ENCODE measurements around the gene TBC1D22B.
A peak's percentile ranks its signal among the peaks of the same experiment; 100 is the strongest.

The TBC1D22B gene

GRCh38 chr6:37239950-37240713 is 17.4 kb upstream of the TBC1D22B start:
- DNase-seq: peak; percentile 76 to 79

DNA sequence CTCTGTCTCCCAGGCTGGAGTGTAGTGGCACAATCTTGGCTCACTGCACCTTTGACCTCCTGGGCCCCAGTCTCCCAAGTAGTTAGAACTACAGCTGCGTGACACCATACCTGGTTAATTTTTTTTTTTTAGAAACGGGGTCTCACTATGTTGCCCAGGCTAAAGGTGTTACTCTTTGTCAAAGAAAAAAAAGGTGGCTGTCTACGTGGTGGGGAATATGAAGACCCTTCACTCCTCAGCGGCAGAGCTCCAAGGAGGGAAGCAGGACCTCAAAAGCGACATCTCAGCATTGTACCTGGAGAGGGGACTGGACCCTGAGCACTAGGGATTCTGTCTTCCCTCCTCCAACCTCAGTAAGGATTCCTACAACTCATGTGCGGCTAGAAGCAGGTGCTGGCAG is 16.4 kb upstream of the TBC1D22B start:
- DNase-seq: no peak

DNA sequence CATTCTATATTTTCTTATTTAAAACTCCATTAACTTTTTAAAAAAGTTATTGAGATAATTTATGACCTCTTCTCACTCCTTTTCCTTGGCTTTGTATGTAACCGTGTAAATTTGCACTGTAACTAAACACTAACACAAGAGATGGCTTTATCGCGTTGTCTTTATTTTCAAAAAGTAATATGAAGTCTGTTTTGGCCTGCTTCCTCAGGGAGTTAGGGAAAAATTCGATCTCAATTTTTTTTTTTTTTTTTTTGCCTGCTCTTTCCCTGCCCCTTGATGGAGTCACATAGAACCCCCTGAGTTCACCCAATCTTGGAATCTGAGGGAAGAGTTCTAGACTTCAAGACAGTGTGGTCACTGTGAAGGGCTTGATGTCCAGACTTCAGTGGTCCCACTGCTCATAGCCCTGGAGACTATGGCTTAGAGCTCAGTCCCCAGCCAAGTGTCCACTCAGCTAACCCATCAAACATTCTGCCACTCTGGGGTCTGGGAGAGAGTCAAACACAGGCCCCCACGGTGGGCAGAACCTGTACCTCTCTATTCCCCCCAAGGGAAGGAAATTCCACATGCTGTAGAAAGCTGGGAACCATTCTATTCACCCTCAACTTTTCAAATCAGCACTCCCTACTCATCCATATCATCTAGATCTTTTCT is 15.7 kb upstream of the TBC1D22B start:
- no peak for DNase-seq

DNA sequence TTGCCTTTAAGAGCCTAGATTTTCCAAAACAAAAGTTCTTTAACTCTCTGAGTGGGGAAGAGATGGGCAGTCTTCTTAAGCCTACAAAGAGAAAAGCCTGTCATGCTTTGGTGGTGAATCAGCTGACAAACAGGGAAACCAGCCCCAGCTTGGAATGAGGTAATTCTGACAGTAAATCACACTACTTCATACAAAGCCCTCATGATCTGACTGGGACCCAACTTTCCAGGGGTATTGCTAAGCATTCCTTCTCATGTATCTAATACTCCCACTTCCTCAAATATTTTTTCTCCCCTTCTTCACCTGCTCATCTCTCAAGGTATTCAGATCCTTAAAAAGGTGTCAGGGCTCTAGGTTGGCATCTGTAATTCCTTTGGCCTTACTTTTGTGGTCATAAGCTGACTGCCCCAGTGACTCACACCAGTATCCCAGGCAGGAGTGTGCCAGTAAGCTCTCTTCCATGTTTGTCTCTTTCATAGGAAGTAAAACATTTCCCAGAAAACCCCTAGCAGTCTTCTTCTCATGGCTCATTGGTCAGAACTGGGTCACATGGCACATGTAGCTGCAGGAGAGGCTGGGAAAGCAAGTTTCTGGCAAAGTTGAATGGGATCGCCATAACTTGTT is 15.0 kb upstream of the TBC1D22B start:
- no peak for DNase-seq

DNA sequence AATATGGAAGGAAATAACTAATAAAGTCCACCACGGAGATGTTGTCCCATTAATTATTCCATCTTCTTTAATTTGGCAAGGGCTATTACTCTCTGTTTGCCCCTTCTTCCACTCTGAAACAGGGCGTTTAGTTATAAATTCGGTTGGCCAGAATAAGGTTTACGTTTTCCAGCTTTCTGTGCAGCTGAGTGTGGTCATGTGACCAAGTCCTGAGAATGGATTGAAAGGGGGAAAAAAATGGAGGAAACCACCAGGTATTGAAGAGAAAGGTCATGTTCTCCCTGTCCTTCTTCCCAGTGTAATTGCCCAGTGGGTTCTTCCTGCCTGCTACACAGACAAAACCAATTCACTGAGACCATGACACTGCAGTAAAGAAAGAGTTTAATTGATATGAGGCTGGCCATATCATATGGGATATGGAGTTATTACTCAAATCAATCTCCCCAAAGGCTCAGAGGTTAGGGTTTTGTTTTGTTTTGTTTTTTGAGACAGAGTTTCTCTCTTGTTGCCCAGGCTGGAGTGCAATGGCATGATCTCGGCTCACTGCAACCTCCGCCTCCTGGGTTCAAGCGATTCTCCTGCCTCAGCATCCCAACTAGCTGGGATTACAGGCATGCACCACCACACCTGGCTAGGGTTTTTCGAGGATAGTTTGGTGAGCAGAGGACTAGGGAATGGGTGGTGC is 14.3 kb upstream of the TBC1D22B start:
- DNase-seq: no peak

GRCh38 chr6:37243816-37244370 is 13.7 kb upstream of the TBC1D22B start:
- no peak for DNase-seq

DNA sequence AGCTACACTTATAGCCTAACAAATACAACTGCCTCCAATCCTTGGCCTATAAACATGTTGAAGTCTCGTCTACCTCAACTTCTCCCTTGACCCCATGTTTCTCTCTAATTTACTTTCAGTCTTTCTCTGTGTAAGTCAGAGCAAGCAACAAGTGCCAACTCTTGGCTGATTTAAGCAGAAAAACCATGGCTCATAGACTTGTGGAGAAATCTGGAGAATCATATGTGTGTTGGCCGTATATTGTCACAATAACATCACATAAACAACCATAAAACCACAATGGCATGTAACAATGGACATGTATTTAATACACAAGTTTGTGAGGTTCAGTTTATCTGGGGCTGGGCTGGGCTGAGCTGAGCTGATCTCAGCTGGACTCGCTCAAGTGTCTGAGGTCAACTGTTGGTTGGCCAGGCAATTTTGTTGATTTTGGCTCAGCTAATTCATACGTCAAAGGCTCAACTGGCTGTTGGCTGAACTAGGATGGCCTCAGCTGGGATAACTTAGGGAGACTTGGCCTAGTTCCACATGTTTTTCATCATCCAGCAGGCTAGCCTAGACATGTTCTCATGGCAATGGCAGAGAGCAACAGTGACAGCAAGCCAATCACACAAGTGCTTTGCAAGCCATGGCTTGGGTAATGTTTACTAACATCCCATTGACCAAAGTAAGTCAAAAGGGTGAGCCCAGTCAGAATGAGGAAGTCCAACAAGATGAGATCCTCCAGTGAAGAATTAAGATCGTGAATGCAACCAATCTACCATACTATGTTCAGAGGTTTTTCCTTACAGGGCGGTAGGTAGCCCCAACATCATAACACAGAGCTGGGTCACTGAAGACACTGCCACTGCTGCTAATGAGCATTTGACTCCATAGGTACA is 12.9 kb upstream of the TBC1D22B start:
- no peak for DNase-seq

GRCh38 chr6:37251211-37251780 is 6.3 kb upstream of the TBC1D22B start:
- DNase-seq: no peak

- DNase-seq: no peak
These were observed 4.0 kb upstream of the TBC1D22B start for GRCh38 chr6:37253486-37254007.

- DNase-seq: no peak
These were observed 2.7 kb upstream of the TBC1D22B start for GRCh38 chr6:37254881-37255280.

GRCh38 chr6:37256692-37257319 is 766 bp upstream of the TBC1D22B start:
- DNase-seq: no peak

- no peak for DNase-seq
These were observed 295 bp upstream of the TBC1D22B start for GRCh38 chr6:37257320-37257633.

DNA sequence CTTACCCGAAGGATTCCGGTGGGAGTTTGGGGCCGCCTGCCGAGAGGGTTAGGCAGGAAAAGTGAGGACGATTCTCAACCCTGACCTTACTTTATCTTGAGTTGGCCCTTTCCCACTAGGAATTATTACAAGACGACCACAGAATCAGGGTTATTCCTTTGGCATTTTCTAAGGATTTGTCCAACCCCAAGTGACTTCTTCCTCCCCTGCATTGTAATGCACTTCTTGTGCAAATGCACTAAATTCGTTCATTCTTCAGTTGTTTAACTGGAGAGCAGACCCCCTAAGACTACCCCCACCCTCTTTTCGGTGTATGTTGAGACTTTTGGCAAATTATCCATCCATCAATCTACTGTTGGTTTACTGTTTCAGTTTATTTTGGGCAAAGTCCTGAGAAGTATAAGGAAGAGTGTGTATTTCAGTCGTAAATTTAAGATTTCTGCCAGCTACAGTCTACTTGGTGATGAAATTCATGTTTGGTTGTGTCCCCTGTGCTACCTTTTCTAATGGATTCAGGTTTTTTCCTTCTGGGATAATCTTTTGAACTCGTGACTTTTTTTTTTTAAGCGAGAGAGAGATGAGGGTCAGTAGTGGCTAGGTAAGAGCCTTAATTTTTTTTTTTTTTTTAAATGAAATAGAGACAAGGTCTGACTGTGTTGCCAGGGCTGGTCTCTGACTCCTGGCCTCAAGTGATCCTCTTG is 983 bp downstream of the TBC1D22B start:
- no peak for DNase-seq

- DNase-seq: no peak
These were observed 1.6 kb downstream of the TBC1D22B start for GRCh38 chr6:37259191-37259590.

GRCh38 chr6:37260040-37260439 is 2.5 kb downstream of the TBC1D22B start:
- no peak for DNase-seq

DNA sequence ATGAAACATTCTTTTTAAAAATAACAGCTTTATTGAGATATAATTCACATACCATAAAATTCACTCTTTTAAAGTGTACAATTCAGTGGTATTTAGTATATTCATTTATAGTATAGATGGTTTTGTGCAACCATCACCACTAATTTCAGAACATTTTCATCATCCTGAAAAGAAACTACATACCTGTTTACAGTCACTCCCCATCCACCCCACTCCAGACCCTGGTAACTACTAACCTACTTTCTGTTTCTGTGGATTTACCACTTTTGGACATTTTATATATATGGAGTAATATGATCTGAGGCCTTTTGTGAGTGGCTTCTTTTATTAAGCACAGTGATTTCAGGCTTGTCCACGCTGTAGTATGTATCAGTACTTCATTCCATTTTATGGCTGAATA is 2.9 kb downstream of the TBC1D22B start:
- no peak for DNase-seq

DNA sequence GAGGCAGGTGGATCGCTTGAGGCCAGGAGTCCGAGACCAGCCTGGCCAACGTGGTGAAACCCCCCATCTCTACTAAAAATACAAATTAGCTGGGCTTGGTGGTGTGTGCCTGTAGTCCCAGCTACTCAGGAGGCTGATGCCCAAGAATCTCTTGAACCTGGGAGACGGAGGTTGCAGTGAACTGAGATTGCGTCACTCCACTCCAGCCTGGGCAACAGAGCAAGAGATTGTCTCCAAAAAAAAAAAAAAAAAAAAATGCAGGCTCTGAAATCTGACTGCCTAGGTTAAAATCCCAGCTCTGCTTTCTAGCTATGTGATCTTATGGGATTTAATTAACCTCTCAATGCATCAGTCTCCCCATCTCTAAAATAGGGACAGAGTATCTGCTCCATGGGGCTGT is 3.6 kb downstream of the TBC1D22B start:
- DNase-seq: no peak

DNA sequence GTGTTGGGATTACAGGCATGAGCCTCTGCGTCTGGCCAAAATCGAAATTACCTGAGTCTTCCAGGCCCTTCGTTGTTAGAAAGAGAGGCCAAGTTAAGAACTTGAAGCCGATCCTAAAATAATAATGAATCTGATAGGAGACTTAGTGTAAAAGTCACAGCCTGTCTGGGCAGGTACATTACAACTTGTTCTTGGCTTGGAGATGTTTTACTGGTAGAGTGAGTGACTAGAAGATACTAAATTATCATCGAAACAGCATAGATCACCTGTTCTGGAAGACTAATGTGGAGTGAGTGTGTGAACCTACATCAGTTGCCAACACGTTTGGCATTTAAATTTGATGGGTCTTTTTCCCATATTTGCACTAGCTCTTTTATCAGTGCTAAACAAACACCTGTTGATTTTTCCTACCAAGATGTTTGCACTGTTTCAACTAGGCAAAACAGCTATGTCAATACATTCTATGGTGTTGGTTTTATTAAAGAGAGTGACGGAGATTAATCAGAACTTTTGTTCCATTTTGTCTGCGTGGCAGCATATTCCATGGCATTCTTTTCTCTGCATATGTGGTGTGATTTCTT is 5.0 kb downstream of the TBC1D22B start:
- DNase-seq: no peak

DNA sequence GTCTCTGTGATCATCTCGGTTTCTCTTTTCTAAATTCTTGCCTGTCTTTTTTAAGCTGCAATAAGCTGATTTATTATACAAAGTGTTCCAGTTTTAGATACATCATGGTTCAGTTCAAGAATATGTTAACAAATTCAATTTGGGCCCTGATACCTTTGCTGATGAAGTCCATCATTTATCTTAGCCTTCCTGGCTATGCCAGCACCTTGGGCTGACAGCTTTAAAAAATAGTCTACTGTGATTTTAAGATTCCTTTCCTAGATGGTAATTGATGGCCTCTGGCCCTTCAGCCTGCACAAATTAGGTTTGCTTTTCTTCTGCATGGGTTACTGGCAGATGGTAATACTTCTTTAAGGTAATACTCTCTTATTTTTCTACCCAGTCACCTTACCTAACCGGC is 7.4 kb downstream of the TBC1D22B start:
- no peak for DNase-seq

DNA sequence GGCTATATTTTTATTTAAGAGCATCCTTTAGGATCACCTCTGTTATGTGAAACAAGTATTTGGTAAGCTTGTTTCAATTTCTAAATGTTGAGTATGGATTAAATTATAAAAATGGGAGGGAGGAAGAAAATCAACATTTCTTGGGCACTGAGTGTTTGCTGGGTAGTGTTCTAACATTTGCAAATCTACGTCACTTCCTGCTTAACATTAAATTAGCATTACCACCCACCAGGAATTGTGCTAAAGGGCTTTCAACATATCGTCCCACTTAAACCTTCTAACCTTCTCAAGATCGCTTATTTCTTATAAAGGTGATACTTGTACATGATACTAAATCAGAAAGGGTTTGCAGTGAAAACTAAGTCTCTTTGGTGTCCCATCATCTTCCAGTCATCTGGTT is 8.3 kb downstream of the TBC1D22B start:
- no peak for DNase-seq

Measured in bone marrow (tissue), 2 donors.